ENCODE data around the gene SVIL. TPM values are rescaled to one million over a fixed set of nuclear protein-coding genes. Genes with fewer than 3 reads are reported as not detected.

The SVIL gene
- total and polyA plus RNA-seq, 10 donors: 1.4 to 65.3 (median 20.4) TPM

DNA sequence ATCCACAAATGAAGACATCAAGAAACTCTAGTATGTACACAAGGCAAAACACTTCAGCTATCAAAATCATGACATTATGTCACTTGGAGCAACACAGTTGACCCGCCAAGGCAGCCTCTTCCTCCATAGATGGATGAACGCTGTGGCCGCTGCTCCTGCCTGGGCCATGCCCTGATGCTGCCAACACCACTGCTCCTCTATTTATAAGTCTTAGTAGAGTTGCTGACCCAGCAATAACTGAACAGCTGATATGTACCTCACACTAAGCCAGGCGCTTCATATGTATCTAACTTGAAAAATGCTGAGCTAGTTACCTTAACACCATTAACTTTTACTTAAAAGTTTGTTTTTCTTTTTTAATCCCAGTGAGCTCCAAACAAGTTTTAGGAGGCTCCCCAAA, 214.0 kb downstream of the SVIL start:
- WGBS, 5 donors: 93 to 97% (median 96%) methylated on average over 4 of the region's 4 CpGs
- H3K4me3 ChIP-seq: no peak overlapping the region
- H3K27me3 ChIP-seq (replicated peaks in 1 of 7): no peaks in the 10 kb centered on the region
- intact Hi-C loops (cut with DNase I; ENCODE audit: low total_unique reads): no loop called here
- H3K9me3 ChIP-seq: no peaks in the 10 kb centered on the region
- H3K27ac ChIP-seq: no peak overlapping the region
- no peak for DNase-seq
- TF ChIP-seq, protein P1, sequence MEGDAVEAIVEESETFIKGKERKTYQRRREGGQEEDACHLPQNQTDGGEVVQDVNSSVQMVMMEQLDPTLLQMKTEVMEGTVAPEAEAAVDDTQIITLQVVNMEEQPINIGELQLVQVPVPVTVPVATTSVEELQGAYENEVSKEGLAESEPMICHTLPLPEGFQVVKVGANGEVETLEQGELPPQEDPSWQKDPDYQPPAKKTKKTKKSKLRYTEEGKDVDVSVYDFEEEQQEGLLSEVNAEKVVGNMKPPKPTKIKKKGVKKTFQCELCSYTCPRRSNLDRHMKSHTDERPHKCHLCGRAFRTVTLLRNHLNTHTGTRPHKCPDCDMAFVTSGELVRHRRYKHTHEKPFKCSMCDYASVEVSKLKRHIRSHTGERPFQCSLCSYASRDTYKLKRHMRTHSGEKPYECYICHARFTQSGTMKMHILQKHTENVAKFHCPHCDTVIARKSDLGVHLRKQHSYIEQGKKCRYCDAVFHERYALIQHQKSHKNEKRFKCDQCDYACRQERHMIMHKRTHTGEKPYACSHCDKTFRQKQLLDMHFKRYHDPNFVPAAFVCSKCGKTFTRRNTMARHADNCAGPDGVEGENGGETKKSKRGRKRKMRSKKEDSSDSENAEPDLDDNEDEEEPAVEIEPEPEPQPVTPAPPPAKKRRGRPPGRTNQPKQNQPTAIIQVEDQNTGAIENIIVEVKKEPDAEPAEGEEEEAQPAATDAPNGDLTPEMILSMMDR (IDR thresholded peaks at IDR 0.05 in 8 of 11, conservative IDR thresholded peaks at IDR 0.05 in 3 of 11): no peak
- no peak for TF ChIP-seq POLR2AphosphoS5 (IDR thresholded peaks at IDR 0.05)
- no peak for TF ChIP-seq POLR2A (IDR thresholded peaks at IDR 0.05)
- peaks cover 0 to under 1% (median 0%) of the 10 kb centered on the region in 6 donors for H3K4me1 ChIP-seq
- H3K36me3 ChIP-seq: peaks cover 0 to 87% (median 25%) of the 10 kb centered on the region in 6 donors

DNA sequence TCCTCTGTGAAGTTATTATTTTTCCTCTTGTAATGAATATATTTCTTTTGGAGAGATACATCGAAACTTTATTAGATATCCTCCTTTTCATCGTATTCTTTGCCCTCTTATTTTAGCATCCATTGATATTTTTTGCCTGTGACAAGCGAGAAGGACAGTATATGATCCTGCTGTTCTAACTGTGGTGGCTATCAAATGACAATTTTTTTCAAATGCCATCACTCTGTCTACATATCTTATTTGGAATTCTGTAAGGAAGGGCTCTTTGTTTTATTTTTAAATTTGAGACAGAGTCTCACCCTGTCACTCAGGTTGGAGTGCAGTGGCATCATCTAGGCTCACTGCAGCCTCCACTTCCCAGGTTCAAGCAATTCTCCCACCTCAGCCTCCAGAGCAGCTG, 217.4 kb downstream of the SVIL start:
- intact Hi-C loops (cut with DNase I; ENCODE audit: low total_unique reads): no loop called here
- DNase-seq: no peak
- 90 to 96% (median 94%) methylated on average over 3 of the region's 3 CpGs for WGBS, 5 donors
- peaks cover 3 to 26% (median 12%) of the 10 kb centered on the region in 6 donors for H3K4me1 ChIP-seq
- H3K27me3 ChIP-seq (replicated peaks in 1 of 7): no peaks in the 10 kb centered on the region
- no peak overlapping the region for H3K4me3 ChIP-seq
- H3K9me3 ChIP-seq: no peaks in the 10 kb centered on the region
- H3K27ac ChIP-seq: no peak overlapping the region
- TF ChIP-seq POLR2AphosphoS5 (IDR thresholded peaks at IDR 0.05) (no peak), POLR2A (IDR thresholded peaks at IDR 0.05) (no peak)
- TF ChIP-seq, protein P1 (IDR thresholded peaks at IDR 0.05 in 8 of 11, conservative IDR thresholded peaks at IDR 0.05 in 3 of 11): no peak
- H3K36me3 ChIP-seq: peaks cover 0 to 64% (median 21%) of the 10 kb centered on the region in 6 donors

DNA sequence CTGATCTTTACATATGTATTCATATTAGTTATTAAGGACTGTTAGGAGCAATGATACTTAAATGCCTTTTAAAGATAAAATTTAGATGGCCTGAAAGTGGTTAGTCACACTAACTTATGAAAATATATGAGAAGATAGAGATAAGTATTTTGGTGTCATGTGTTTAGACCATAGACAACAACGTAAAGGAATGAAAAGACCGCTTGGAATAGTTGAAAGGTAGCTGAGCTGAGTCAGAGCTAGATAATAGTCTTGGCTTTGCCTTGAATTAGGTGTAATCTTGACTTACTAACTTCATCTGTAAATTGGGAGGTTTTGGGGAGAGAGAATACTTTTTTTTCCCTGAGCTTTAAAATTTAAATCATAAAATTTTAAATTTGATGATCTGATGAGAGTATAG, 218.9 kb downstream of the SVIL start:
- Histone ChIP-seq H3K27ac (no peak overlapping the region), H3K4me3 (no peak overlapping the region), H3K9me3 (no peaks in the 10 kb centered on the region), H3K27me3 (replicated peaks in 1 of 7) (no peaks in the 10 kb centered on the region), H3K4me1 (peaks cover 10 to 40% (median 27%) of the 10 kb centered on the region in 6 donors), H3K36me3 (peaks cover 0 to 49% (median 10%) of the 10 kb centered on the region in 6 donors)
- 88 to 98% (median 93%) methylated on average over 2 of the region's 2 CpGs for WGBS, 5 donors
- intact Hi-C loops (cut with DNase I; ENCODE audit: low total_unique reads): no loop called here
- no peak for TF ChIP-seq POLR2A (IDR thresholded peaks at IDR 0.05)
- no peak for TF ChIP-seq POLR2AphosphoS5 (IDR thresholded peaks at IDR 0.05)
- TF ChIP-seq, protein P1 (IDR thresholded peaks at IDR 0.05 in 8 of 11, conservative IDR thresholded peaks at IDR 0.05 in 3 of 11): no peak
- no peak for DNase-seq

DNA sequence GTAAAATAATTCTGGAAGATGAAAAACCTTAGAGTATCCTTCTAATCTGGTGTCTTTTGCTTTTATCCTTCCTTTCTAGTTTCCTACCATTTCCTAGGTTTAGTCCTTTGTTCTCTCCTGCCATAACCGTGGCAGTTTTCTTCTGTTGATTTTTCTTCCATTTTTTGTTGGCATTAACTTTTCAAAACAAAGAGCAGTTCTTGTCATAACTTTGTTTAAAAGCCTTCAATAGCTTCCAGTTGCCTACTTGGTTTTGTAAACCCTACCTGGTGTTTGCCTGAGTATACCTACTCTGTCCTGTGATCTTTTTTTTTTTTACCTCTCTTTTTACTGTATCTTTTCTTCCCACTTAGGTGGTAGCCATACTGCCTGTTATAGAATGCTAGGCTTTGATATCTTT, 220.3 kb downstream of the SVIL start:
- 56 to 79% (median 63%) methylated on average over 1 of the region's 1 CpG for WGBS, 5 donors
- TF ChIP-seq POLR2AphosphoS5 (IDR thresholded peaks at IDR 0.05) (no peak), POLR2A (IDR thresholded peaks at IDR 0.05) (no peak)
- TF ChIP-seq, protein P1 (IDR thresholded peaks at IDR 0.05 in 8 of 11, conservative IDR thresholded peaks at IDR 0.05 in 3 of 11): no peak
- DNase-seq: no peak
- Histone ChIP-seq H3K4me3 (no peak overlapping the region), H3K27ac (no peak overlapping the region), H3K4me1 (peaks cover 11 to 50% (median 36%) of the 10 kb centered on the region in 6 donors), H3K36me3 (peaks cover 0 to 39% (median 5%) of the 10 kb centered on the region in 6 donors), H3K9me3 (no peaks in the 10 kb centered on the region), H3K27me3 (replicated peaks in 1 of 7) (no peaks in the 10 kb centered on the region)
- intact Hi-C loops (cut with DNase I; ENCODE audit: low total_unique reads): no loop called here

Measured in spleen (tissue), 11 donors.